CD4-positive, alpha-beta memory T cell (primary cell): ENCODE data around the gene GRK5. TPM values are rescaled to one million over a fixed set of nuclear protein-coding genes. Genes with fewer than 3 reads are reported as not detected.

Source experiments
- CTCF ChIA-PET: fragments of 350-600 bp; sonication (Branson Sonifier 250); formaldehyde crosslinking; loops from one replicate; lab custom pipeline; 2021; ENCODE audit warnings: inconsistent platforms; ENCODE audit not compliant: partially characterized antibody; lab: Charles Lee
- POLR2A ChIA-PET: fragments of 350-600 bp; sonication (Branson Sonifier 250); formaldehyde crosslinking; loops from one replicate; lab custom pipeline; 2021; ENCODE audit not compliant: partially characterized antibody; lab: Charles Lee
- DNase-seq, 5 donors: peaks; one replicate each; pipeline versions ENCODE4 v3.0.0 to v3.0.0-alpha.2; 2020 to 2022; ENCODE audit warnings: mixed read lengths in 1 of 5
- H3K27ac ChIP-seq: one replicate; pipeline ENCODE4 v1.7.0; 2013; ENCODE audit warnings: low read depth, low read length
- H3K27me3 ChIP-seq: 2 replicates; pipeline ENCODE4 v1.7.0; 2013; ENCODE audit warnings: mild to moderate bottlenecking, low read length, moderate library complexity; ENCODE audit not compliant: insufficient read depth
- H3K36me3 ChIP-seq: 2 replicates; pipeline ENCODE4 v1.7.0; 2013; ENCODE audit warnings: mild to moderate bottlenecking, low read length, moderate library complexity; ENCODE audit not compliant: insufficient read depth
- H3K4me1 ChIP-seq: 2 replicates; pipeline ENCODE4 v1.7.0; 2013; ENCODE audit warnings: mild to moderate bottlenecking, low read length, moderate library complexity; ENCODE audit not compliant: insufficient read depth
- H3K4me3 ChIP-seq, 2 donors: one replicate each; pipeline ENCODE4 v1.7.0; 2013; ENCODE audit warnings: low read length in 2 of 2, mild to moderate bottlenecking in 1 of 2
- H3K9me3 ChIP-seq, 2 donors: one replicate each; pipeline ENCODE4 v1.7.0; 2013; ENCODE audit warnings: low read length in 2 of 2, control low read depth in 1 of 2; ENCODE audit not compliant: control insufficient read depth in 1 of 2
- H3K27ac Mint-ChIP-seq, 7 donors: one replicate each; pipeline ENCODE4 v1.8.0; 2020 to 2021; ENCODE audit warnings: mixed read lengths in 7 of 7, mild to moderate bottlenecking in 6 of 7, inconsistent platforms in 3 of 7, moderate library complexity in 3 of 7
- H3K27me3 Mint-ChIP-seq, 2 donors: one replicate each; pipeline ENCODE4 v1.8.0; 2020 to 2021; ENCODE audit warnings: mixed read lengths in 2 of 2
- H3K36me3 Mint-ChIP-seq, 2 donors: one replicate each; pipeline ENCODE4 v1.8.0; 2020 to 2021; ENCODE audit warnings: mixed read lengths in 2 of 2, inconsistent platforms in 1 of 2, mild to moderate bottlenecking in 1 of 2
- H3K4me1 Mint-ChIP-seq, 4 donors: one replicate each; pipeline ENCODE4 v1.8.0; 2020 to 2021; ENCODE audit warnings: mixed read lengths in 4 of 4, mild to moderate bottlenecking in 1 of 4
- H3K4me3 Mint-ChIP-seq, 8 donors: one replicate each; pipeline ENCODE4 v1.8.0; 2020 to 2021; ENCODE audit warnings: mixed read lengths in 8 of 8, mild to moderate bottlenecking in 7 of 8, moderate library complexity in 6 of 8, inconsistent platforms in 3 of 8
- H3K9me3 Mint-ChIP-seq, 8 donors: one replicate each; pipeline ENCODE4 v1.8.0; 2020 to 2021; ENCODE audit warnings: mixed read lengths in 8 of 8, mild to moderate bottlenecking in 5 of 8, inconsistent platforms in 3 of 8, moderate library complexity in 1 of 8
- intact Hi-C: fragments of 100-400 bp; cut with micrococcal nuclease; formaldehyde crosslinking; loops from one replicate; pipeline ENCODE4 v1.15.1; 2023
- polyA plus RNA-seq, 2 donors: library from polyadenylated mRNA; unstranded; fragments of 300-500 nt; fragmentation: Illumina TruSeq; gene quantifications; one replicate each; pipeline ENCODE4 v1.2.3, GENCODE V29; 2021
- total RNA-seq, 2 experiments: library from RNA; stranded (reverse); gene quantifications; one replicate each; pipeline ENCODE4 v1.2.3, GENCODE V29; 2021

GRK5 gene
- total and polyA plus RNA-seq, 4 experiments from 2014 or later: 7.6 to 27.9 (median 18.6) TPM

- Mint-ChIP-seq H3K27me3 (no peaks in the 10 kb centered on the region), H3K9me3 (no peaks in the 10 kb centered on the region), H3K27ac (no peak overlapping the region), H3K4me3 (no peak overlapping the region), H3K36me3 (peaks cover 21 to 29% of the 10 kb centered on the region in 2 donors), H3K4me1 (peaks cover 7 to 25% (median 17%) of the 10 kb centered on the region in 4 donors)
- no peak overlapping the region for H3K27ac ChIP-seq
- no peaks in the 10 kb centered on the region for H3K9me3 ChIP-seq
- no peaks in the 10 kb centered on the region for H3K27me3 ChIP-seq
- CTCF ChIA-PET: interaction anchor here (1.2 kb wide), 1 partner anchor 56 kb away, joined by 3 read pairs; no protein-coding TSS in a partner anchor
- no peak overlapping the region for H3K4me3 ChIP-seq
- POLR2A ChIA-PET: no interaction called here
- intact Hi-C loops: no loop called here
- H3K36me3 ChIP-seq: no peaks in the 10 kb centered on the region
- DNase-seq: no peak
- H3K4me1 ChIP-seq: peaks cover 5% of the 10 kb centered on the region
These were observed 181.5 kb downstream of the GRK5 start for GRCh38 chr10:119388849-119389345.

- H3K27ac ChIP-seq: no peak overlapping the region
- POLR2A ChIA-PET: no interaction called here
These were observed 184.3 kb downstream of the GRK5 start for GRCh38 chr10:119391440-119392251.

GRCh38 chr10:119393019-119393418 lies 185.6 kb downstream of the GRK5 start:
- Mint-ChIP-seq H3K27me3 (no peaks in the 10 kb centered on the region), H3K27ac (peak overlapping the region in 1 of 7 donors; percentile 60), H3K4me1 (peaks cover 8 to 20% (median 11%) of the 10 kb centered on the region in 4 donors), H3K9me3 (no peaks in the 10 kb centered on the region), H3K4me3 (no peak overlapping the region), H3K36me3 (peaks cover 13 to 16% of the 10 kb centered on the region in 2 donors)
- Histone ChIP-seq H3K27ac (no peak overlapping the region), H3K4me1 (no peaks in the 10 kb centered on the region), H3K36me3 (peaks cover 10% of the 10 kb centered on the region), H3K9me3 (no peaks in the 10 kb centered on the region), H3K27me3 (no peaks in the 10 kb centered on the region), H3K4me3 (no peak overlapping the region)
- CTCF ChIA-PET: no interaction called here
- POLR2A ChIA-PET: no interaction called here
- intact Hi-C loops: no loop called here
- DNase-seq: no peak

More at GRCh38 chr10:119391440-119392251, 184.3 kb downstream of the GRK5 start:
- no peaks in the 10 kb centered on the region for H3K27me3 ChIP-seq
- CTCF ChIA-PET: no interaction called here
- Mint-ChIP-seq H3K36me3 (peaks cover 8 to 11% of the 10 kb centered on the region in 2 donors), H3K27ac (peak overlapping the region in 1 of 7 donors; percentile 19), H3K27me3 (no peaks in the 10 kb centered on the region), H3K4me1 (peaks cover 8 to 20% (median 10%) of the 10 kb centered on the region in 4 donors), H3K9me3 (no peaks in the 10 kb centered on the region), H3K4me3 (no peak overlapping the region)
- intact Hi-C loops: no loop called here
- H3K36me3 ChIP-seq: no peaks in the 10 kb centered on the region
- no peak for DNase-seq
- no peak overlapping the region for H3K4me3 ChIP-seq
- no peaks in the 10 kb centered on the region for H3K9me3 ChIP-seq
- no peaks in the 10 kb centered on the region for H3K4me1 ChIP-seq

- peaks cover 13 to 20% of the 10 kb centered on the region in 2 donors for H3K36me3 Mint-ChIP-seq
- no peaks in the 10 kb centered on the region for H3K9me3 ChIP-seq
- H3K4me3 ChIP-seq: no peak overlapping the region
- H3K4me1 ChIP-seq: no peaks in the 10 kb centered on the region
- POLR2A ChIA-PET: no interaction called here
- no peak overlapping the region for H3K27ac ChIP-seq
- H3K9me3 Mint-ChIP-seq: no peaks in the 10 kb centered on the region
- peaks cover 8 to 20% (median 11%) of the 10 kb centered on the region in 4 donors for H3K4me1 Mint-ChIP-seq
- no peak for DNase-seq
- intact Hi-C loops: no loop called here
- H3K27ac Mint-ChIP-seq: peak overlapping the region in 4 of 7 donors; percentile 13 to 80 (median 48)
- CTCF ChIA-PET: no interaction called here
- no peak overlapping the region for H3K4me3 Mint-ChIP-seq
- H3K27me3 Mint-ChIP-seq: no peaks in the 10 kb centered on the region
- H3K27me3 ChIP-seq: no peaks in the 10 kb centered on the region
- H3K36me3 ChIP-seq: peaks cover 10% of the 10 kb centered on the region
These were observed 186.1 kb downstream of the GRK5 start for GRCh38 chr10:119393421-119393820.

GRCh38 chr10:119393845-119394244 lies 186.5 kb downstream of the GRK5 start:
- Histone ChIP-seq H3K27me3 (no peaks in the 10 kb centered on the region), H3K27ac (no peak overlapping the region), H3K9me3 (no peaks in the 10 kb centered on the region), H3K36me3 (peaks cover 10% of the 10 kb centered on the region), H3K4me1 (no peaks in the 10 kb centered on the region), H3K4me3 (no peak overlapping the region)
- H3K4me3 Mint-ChIP-seq: no peak overlapping the region
- no peak for DNase-seq
- no peaks in the 10 kb centered on the region for H3K9me3 Mint-ChIP-seq
- ChIA-PET POLR2A (no interaction called here), CTCF (no interaction called here)
- intact Hi-C loops: no loop called here
- H3K4me1 Mint-ChIP-seq: peaks cover 8 to 20% (median 11%) of the 10 kb centered on the region in 4 donors
- H3K27ac Mint-ChIP-seq: peak overlapping the region in 6 of 7 donors; percentile 13 to 80 (median 40)
- peaks cover 10 to 20% of the 10 kb centered on the region in 2 donors for H3K36me3 Mint-ChIP-seq
- H3K27me3 Mint-ChIP-seq: no peaks in the 10 kb centered on the region

GRCh38 chr10:119394657-119395279 lies 187.4 kb downstream of the GRK5 start:
- POLR2A ChIA-PET: no interaction called here
- Histone ChIP-seq H3K4me3 (no peak overlapping the region), H3K27ac (no peak overlapping the region)

More at GRCh38 chr10:119394657-119395279, 187.4 kb downstream of the GRK5 start:
- Histone ChIP-seq H3K4me1 (no peaks in the 10 kb centered on the region), H3K27me3 (no peaks in the 10 kb centered on the region), H3K9me3 (no peaks in the 10 kb centered on the region), H3K36me3 (peaks cover 10% of the 10 kb centered on the region)
- H3K36me3 Mint-ChIP-seq: peaks cover 11 to 27% of the 10 kb centered on the region in 2 donors
- no peaks in the 10 kb centered on the region for H3K27me3 Mint-ChIP-seq
- H3K4me3 Mint-ChIP-seq: no peak overlapping the region
- intact Hi-C loops: no loop called here
- H3K27ac Mint-ChIP-seq: peak overlapping the region in 4 of 7 donors; percentile 26 to 83 (median 42)
- no peaks in the 10 kb centered on the region for H3K9me3 Mint-ChIP-seq
- CTCF ChIA-PET: no interaction called here
- no peak for DNase-seq
- peaks cover 8 to 18% (median 11%) of the 10 kb centered on the region in 4 donors for H3K4me1 Mint-ChIP-seq
